Nephron (organoid): ENCODE results near the gene PXMP2.

Experiments
- H3K27ac Mint-ChIP-seq, 3 experiments: 2 replicates each; pipeline ENCODE4 v1.8.0; 2020; ENCODE audit warnings: mixed read lengths in 3 of 3, mild to moderate bottlenecking in 2 of 3, moderate library complexity in 1 of 3
- H3K27me3 Mint-ChIP-seq: 2 replicates; pipeline ENCODE4 v1.8.0; 2021; ENCODE audit warnings: low read depth, mild to moderate bottlenecking, moderate library complexity, mixed read lengths
- H3K36me3 Mint-ChIP-seq: 2 replicates; pipeline ENCODE4 v1.8.0; 2020; ENCODE audit warnings: low read depth, mixed read lengths
- H3K4me1 Mint-ChIP-seq: 2 replicates; pipeline ENCODE4 v1.8.0; 2020; ENCODE audit warnings: mixed read lengths
- H3K4me3 Mint-ChIP-seq, 3 experiments: 2 replicates each; pipeline ENCODE4 v1.8.0; 2020; ENCODE audit warnings: mild to moderate bottlenecking in 3 of 3, mixed read lengths in 3 of 3, moderate library complexity in 2 of 3
- H3K9me3 Mint-ChIP-seq: 2 replicates; pipeline ENCODE4 v1.8.0; 2020; ENCODE audit warnings: mixed read lengths
- TF ChIP-seq, protein P1 (sequence below), 3 experiments: fragments of 200-600 bp; sonication (generic); IDR thresholded peaks; one replicate each; pipeline ENCODE4 v1.5.0; 2021; ENCODE audit warnings: antibody characterized with exemption in 3 of 3; ENCODE audit not compliant: unreplicated experiment in 3 of 3

PXMP2 gene

GRCh38 chr12:132724506-132725241, 37.3 kb downstream of the PXMP2 start:
- no peaks in the 10 kb centered on the region for H3K9me3 Mint-ChIP-seq
- no peaks in the 10 kb centered on the region for H3K27me3 Mint-ChIP-seq
- no peak overlapping the region for H3K4me3 Mint-ChIP-seq
- H3K36me3 Mint-ChIP-seq = peaks cover 67% of the 10 kb centered on the region
- H3K27ac Mint-ChIP-seq = no peak overlapping the region
- TF ChIP-seq, protein P1, sequence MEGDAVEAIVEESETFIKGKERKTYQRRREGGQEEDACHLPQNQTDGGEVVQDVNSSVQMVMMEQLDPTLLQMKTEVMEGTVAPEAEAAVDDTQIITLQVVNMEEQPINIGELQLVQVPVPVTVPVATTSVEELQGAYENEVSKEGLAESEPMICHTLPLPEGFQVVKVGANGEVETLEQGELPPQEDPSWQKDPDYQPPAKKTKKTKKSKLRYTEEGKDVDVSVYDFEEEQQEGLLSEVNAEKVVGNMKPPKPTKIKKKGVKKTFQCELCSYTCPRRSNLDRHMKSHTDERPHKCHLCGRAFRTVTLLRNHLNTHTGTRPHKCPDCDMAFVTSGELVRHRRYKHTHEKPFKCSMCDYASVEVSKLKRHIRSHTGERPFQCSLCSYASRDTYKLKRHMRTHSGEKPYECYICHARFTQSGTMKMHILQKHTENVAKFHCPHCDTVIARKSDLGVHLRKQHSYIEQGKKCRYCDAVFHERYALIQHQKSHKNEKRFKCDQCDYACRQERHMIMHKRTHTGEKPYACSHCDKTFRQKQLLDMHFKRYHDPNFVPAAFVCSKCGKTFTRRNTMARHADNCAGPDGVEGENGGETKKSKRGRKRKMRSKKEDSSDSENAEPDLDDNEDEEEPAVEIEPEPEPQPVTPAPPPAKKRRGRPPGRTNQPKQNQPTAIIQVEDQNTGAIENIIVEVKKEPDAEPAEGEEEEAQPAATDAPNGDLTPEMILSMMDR (IDR thresholded peaks at IDR 0.05; ENCODE audit: unreplicated experiment in 3 of 3) = no peak
- no peaks in the 10 kb centered on the region for H3K4me1 Mint-ChIP-seq

DNA sequence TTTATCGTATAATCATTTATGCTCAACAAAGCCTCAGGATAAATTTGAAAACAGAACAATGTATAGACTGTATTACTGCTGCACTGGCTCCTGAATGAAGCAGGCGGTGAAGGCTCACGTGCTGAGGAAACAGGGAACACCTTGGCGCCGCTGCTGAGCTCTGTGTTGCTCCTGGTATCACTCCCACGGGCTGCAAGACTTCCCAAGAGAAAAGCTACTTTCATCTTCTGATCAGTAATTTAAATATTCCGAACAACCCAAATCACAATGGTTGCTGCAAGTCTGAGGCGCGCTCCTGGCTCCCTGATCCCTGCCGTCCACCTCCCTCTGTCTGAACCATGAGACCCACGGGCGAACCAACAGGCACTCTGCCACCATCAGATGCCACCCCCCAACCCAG, 39.0 kb downstream of the PXMP2 start:
- H3K27me3 Mint-ChIP-seq = no peaks in the 10 kb centered on the region
- H3K4me3 Mint-ChIP-seq = no peak overlapping the region
- no peaks in the 10 kb centered on the region for H3K4me1 Mint-ChIP-seq
- TF ChIP-seq, protein P1 (IDR thresholded peaks at IDR 0.05; ENCODE audit: unreplicated experiment in 3 of 3) = no peak
- no peaks in the 10 kb centered on the region for H3K9me3 Mint-ChIP-seq
- peaks cover 71% of the 10 kb centered on the region for H3K36me3 Mint-ChIP-seq
- H3K27ac Mint-ChIP-seq = no peak overlapping the region

DNA sequence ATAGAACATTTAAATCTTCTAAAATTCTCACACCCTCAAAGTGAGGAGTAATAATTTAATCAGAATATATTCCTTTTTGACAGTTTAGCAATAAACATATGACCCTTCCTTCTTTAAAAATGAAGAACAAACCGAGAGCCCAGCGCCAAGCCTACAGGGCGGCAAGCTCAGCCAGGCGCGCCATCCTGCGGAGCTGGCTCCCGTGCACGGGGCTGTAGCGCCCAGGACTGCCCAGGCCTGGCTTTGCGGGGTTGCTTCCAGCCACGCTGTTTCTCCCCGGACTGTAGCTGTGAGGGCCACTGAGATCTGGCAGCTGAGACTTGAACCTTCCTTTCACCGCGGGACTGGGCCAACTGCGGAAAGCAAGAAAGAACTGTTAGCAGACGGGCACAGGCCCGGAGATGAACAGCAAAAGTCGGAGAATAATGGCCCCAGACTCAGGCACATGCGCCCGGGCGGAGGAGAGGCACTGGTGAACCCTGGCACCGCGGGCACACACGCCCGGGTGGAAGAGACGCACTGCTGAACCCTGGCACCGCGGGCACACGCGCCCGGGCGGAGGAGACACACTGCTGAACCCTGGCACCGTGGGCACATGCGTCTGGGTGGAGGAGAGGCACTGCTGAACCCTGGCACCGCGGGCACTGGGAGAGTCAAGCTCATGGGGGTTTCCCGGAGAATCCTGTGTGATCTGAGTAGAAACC, 39.9 kb downstream of the PXMP2 start:
- TF ChIP-seq, protein P1 (IDR thresholded peaks at IDR 0.05; ENCODE audit: unreplicated experiment in 3 of 3) = no peak
- Mint-ChIP-seq H3K9me3 (no peaks in the 10 kb centered on the region), H3K36me3 (peaks cover 78% of the 10 kb centered on the region), H3K4me3 (no peak overlapping the region), H3K27me3 (no peaks in the 10 kb centered on the region), H3K27ac (no peak overlapping the region), H3K4me1 (no peaks in the 10 kb centered on the region)

DNA sequence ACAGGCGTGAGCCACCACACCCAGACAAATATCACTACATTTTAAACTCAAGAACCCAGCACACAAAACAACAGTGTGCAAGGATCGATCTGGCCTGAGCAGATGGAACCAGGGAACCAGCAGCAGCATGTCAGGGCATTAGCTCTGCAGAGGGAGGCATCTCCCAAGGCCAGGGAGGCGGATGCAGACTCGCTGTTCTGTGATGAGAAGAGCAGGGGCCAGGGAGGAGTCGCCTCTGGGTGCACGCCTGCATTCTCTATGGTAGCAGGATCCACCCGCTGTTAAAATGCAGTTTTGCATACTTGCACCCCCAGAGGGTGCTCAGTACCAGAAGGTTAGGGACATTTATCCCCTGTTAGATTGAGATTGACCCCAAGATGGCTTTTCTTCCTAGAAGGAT, 41.1 kb downstream of the PXMP2 start:
- Mint-ChIP-seq H3K27ac (no peak overlapping the region), H3K9me3 (no peaks in the 10 kb centered on the region), H3K36me3 (peaks cover 85% of the 10 kb centered on the region), H3K27me3 (no peaks in the 10 kb centered on the region), H3K4me1 (no peaks in the 10 kb centered on the region), H3K4me3 (no peak overlapping the region)
- TF ChIP-seq, protein P1 (IDR thresholded peaks at IDR 0.05; ENCODE audit: unreplicated experiment in 3 of 3) = no peak

DNA sequence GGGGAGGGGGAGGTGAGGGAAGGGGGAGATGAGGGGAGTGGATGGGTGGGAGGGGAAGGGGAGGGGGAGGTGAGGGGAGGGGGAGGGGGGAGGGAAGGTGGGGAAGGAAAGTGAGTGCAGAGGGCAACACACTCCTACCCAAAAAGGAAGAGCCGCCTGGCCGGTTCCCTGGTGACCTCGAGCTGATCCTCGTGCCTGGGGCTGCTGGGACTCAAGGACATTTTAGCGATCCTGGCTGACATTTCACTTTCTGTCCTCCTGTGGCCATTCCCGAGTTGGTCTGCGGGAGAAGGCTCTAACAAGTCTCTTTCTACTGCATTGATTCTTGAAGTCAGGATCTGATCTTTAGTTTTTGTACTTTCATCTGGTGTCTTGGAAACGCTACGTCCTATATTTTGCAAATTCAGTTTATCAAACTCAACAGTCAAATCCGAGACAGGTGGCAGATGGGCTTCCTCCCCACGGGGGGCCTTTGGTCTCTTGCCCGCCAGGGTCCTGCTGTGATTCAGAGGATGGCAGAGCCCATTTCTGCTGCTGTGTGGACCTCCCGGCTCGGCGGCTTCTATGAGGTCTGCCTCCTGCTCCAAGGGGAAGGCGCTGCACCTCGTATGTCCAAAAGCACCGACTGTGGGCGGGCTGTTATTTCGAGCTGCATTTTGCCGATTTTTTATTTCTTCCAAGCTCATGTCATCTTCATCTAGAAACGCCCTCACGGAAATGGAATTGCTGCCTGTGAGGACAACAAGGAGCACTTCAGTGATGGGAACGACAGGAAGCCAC, 42.3 kb downstream of the PXMP2 start:
- H3K4me1 Mint-ChIP-seq = no peaks in the 10 kb centered on the region
- H3K36me3 Mint-ChIP-seq = peaks cover 89% of the 10 kb centered on the region
- no peak overlapping the region for H3K27ac Mint-ChIP-seq
- no peaks in the 10 kb centered on the region for H3K9me3 Mint-ChIP-seq
- H3K27me3 Mint-ChIP-seq = no peaks in the 10 kb centered on the region
- TF ChIP-seq, protein P1 (IDR thresholded peaks at IDR 0.05; ENCODE audit: unreplicated experiment in 3 of 3) = no peak
- H3K4me3 Mint-ChIP-seq = no peak overlapping the region
